OCI-LY1 (cell line): ENCODE data around the gene RETREG2.

Source experiments
- H2AFZ ChIP-seq: fragments of 200-600 bp; sonication (generic), shearing (Covaris generic); 2 replicates; pipeline ENCODE4 v1.6.0; 2014; ENCODE audit warnings: antibody characterized with exemption, mild to moderate bottlenecking, low read length
- H3F3A ChIP-seq: fragments of 200-600 bp; sonication (generic), shearing (Covaris generic); 2 replicates; pipeline ENCODE4 v1.6.0; 2014; ENCODE audit warnings: mild to moderate bottlenecking, antibody characterized with exemption, low read length, moderate library complexity; ENCODE audit not compliant: insufficient read depth
- H3K27ac ChIP-seq: fragments of 200-600 bp; sonication (generic); 2 replicates; pipeline ENCODE4 v1.5.1; 2014; ENCODE audit warnings: low read length, mixed run types, mild to moderate bottlenecking, low read depth; ENCODE audit not compliant: poor library complexity, severe bottlenecking
- H3K27me3 ChIP-seq: fragments of 200-600 bp; sonication (generic); 2 replicates; pipeline ENCODE4 v1.6.0; 2014; ENCODE audit warnings: antibody characterized with exemption, mild to moderate bottlenecking, low read length, moderate library complexity; ENCODE audit not compliant: insufficient read depth
- H3K36me3 ChIP-seq: fragments of 200-600 bp; sonication (generic); 2 replicates; pipeline ENCODE4 v1.6.1; 2014; ENCODE audit warnings: mild to moderate bottlenecking, antibody characterized with exemption, low read length, moderate library complexity, mixed read lengths; ENCODE audit not compliant: insufficient read depth
- H3K4me1 ChIP-seq: fragments of 200-600 bp; sonication (generic); 2 replicates; pipeline ENCODE4 v1.5.1; 2014; ENCODE audit warnings: mild to moderate bottlenecking, low read length, moderate library complexity; ENCODE audit not compliant: insufficient read depth, severe bottlenecking
- H3K4me2 ChIP-seq: fragments of 200-600 bp; sonication (generic), shearing (Covaris generic); 2 replicates; pipeline ENCODE4 v1.6.1; 2014; ENCODE audit warnings: low read length
- H3K4me3 ChIP-seq: fragments of 200-600 bp; sonication (generic); 2 replicates; pipeline ENCODE4 v1.5.1; 2014; ENCODE audit warnings: low read length, low read depth, mild to moderate bottlenecking, mixed read lengths; ENCODE audit not compliant: poor library complexity, severe bottlenecking
- H3K79me2 ChIP-seq: fragments of 200-600 bp; shearing (Covaris generic); 2 replicates; pipeline ENCODE4 v1.6.1; 2016; ENCODE audit warnings: mixed run types, low read length, mixed read lengths; ENCODE audit not compliant: insufficient read depth
- H3K9ac ChIP-seq: fragments of 200-600 bp; sonication (generic), shearing (Covaris generic); 2 replicates; pipeline ENCODE4 v1.6.1; 2014; ENCODE audit warnings: mild to moderate bottlenecking, low read length, mixed read lengths
- H3K9me2 ChIP-seq: fragments of 200-600 bp; sonication (generic), shearing (Covaris generic); 2 replicates; pipeline ENCODE4 v1.6.1; 2014; ENCODE audit warnings: low read depth, mild to moderate bottlenecking, low read length, mixed read lengths
- H3K9me3 ChIP-seq: fragments of 200-600 bp; shearing (Covaris generic); 2 replicates; pipeline ENCODE4 v1.6.1; 2014; ENCODE audit warnings: low read length, mixed read lengths
- H4K20me1 ChIP-seq: fragments of 200-600 bp; sonication (generic), shearing (Covaris generic); 2 replicates; pipeline ENCODE4 v1.6.0; 2016; ENCODE audit warnings: mild to moderate bottlenecking, low read length; ENCODE audit not compliant: insufficient read depth
- CTCF ChIP-seq: fragments of 200-600 bp; sonication (generic), shearing (Covaris generic); IDR thresholded peaks from 2 replicates; pipeline ENCODE4 v1.5.1; 2017; ENCODE audit warnings: mild to moderate bottlenecking, antibody characterized with exemption, low read length, moderate library complexity, mixed read lengths
- EZH2 ChIP-seq: fragments of 200-600 bp; sonication (generic), shearing (Covaris generic); IDR thresholded peaks from 2 replicates; pipeline ENCODE4 v1.8.0; 2017; ENCODE audit warnings: borderline replicate concordance, mixed run types, mild to moderate bottlenecking, antibody characterized with exemption, low read length, moderate library complexity, mixed read lengths

The RETREG2 gene

GRCh38 chr2:219184121-219184520, 6.0 kb downstream of the RETREG2 start:
- no peak for TF ChIP-seq EZH2
- TF ChIP-seq CTCF = no peak
- peaks cover 2% of the 10 kb centered on the region; the same call in 1 of the 2 replicates for H3K79me2 ChIP-seq
- no peak overlapping the region for H3K27ac ChIP-seq
- H3K9me2 ChIP-seq = no peaks in the 10 kb centered on the region
- no peaks in the 10 kb centered on the region for H4K20me1 ChIP-seq
- no peak overlapping the region for H2AFZ ChIP-seq
- H3K36me3 ChIP-seq = peaks cover 51% of the 10 kb centered on the region
- no peak overlapping the region for H3K4me3 ChIP-seq
- H3K9me3 ChIP-seq = no peaks in the 10 kb centered on the region
- no peaks in the 10 kb centered on the region for H3K27me3 ChIP-seq
- peaks cover 9% of the 10 kb centered on the region for H3K4me1 ChIP-seq
- H3K9ac ChIP-seq = no peak overlapping the region
- H3F3A ChIP-seq = no peaks in the 10 kb centered on the region
- H3K4me2 ChIP-seq = no peak overlapping the region

- Histone ChIP-seq H3K9me2 (no peaks in the 10 kb centered on the region), H3K4me2 (no peak overlapping the region), H2AFZ (no peak overlapping the region), H3K36me3 (peaks cover 26% of the 10 kb centered on the region), H3K27me3 (no peaks in the 10 kb centered on the region), H3K9me3 (no peaks in the 10 kb centered on the region), H4K20me1 (no peaks in the 10 kb centered on the region), H3K79me2 (no peaks in the 10 kb centered on the region), H3K4me1 (no peaks in the 10 kb centered on the region), H3K4me3 (no peak overlapping the region), H3F3A (no peaks in the 10 kb centered on the region), H3K9ac (no peak overlapping the region), H3K27ac (peak overlapping the region; percentile 53)
- TF ChIP-seq EZH2 = no peak
- no peak for TF ChIP-seq CTCF
These were observed 8.8 kb downstream of the RETREG2 start for GRCh38 chr2:219186754-219187456.

GRCh38 chr2:219197388-219197787, 19.3 kb downstream of the RETREG2 start:
- Histone ChIP-seq H3K27me3 (no peaks in the 10 kb centered on the region), H3F3A (no peaks in the 10 kb centered on the region), H3K79me2 (no peaks in the 10 kb centered on the region), H3K9me3 (no peaks in the 10 kb centered on the region), H3K4me1 (no peaks in the 10 kb centered on the region), H3K27ac (no peak overlapping the region), H3K4me2 (no peak overlapping the region), H2AFZ (no peak overlapping the region), H3K9me2 (no peaks in the 10 kb centered on the region), H3K4me3 (no peak overlapping the region), H3K9ac (no peak overlapping the region), H4K20me1 (no peaks in the 10 kb centered on the region), H3K36me3 (no peaks in the 10 kb centered on the region)
- TF ChIP-seq CTCF = no peak
- no peak for TF ChIP-seq EZH2
